Fibroblast of mammary gland (primary cell): ENCODE data around the gene MC1R.

Experiments used
- DNase-seq: peaks from one replicate; pipeline ENCODE4 v3.0.0-alpha.2; 2010; ENCODE audit warnings: low read depth
- H3K4me3 ChIP-seq: 2 replicates; pipeline ENCODE4 v1.5.1; 2011; ENCODE audit warnings: low read depth, mild to moderate bottlenecking, low read length, moderate library complexity; ENCODE audit not compliant: control insufficient read depth
- TF ChIP-seq, protein P1 (sequence below): conservative IDR thresholded peaks from 2 replicates; pipeline ENCODE4 v1.5.1; 2011; ENCODE audit warnings: low read depth, low read length, inconsistent platforms; ENCODE audit not compliant: control insufficient read depth, insufficient read depth

MC1R gene

GRCh38 chr16:89915303-89916232 lies 3.1 kb upstream of the MC1R start:
- no peak overlapping the region for H3K4me3 ChIP-seq
- TF ChIP-seq, protein P1, sequence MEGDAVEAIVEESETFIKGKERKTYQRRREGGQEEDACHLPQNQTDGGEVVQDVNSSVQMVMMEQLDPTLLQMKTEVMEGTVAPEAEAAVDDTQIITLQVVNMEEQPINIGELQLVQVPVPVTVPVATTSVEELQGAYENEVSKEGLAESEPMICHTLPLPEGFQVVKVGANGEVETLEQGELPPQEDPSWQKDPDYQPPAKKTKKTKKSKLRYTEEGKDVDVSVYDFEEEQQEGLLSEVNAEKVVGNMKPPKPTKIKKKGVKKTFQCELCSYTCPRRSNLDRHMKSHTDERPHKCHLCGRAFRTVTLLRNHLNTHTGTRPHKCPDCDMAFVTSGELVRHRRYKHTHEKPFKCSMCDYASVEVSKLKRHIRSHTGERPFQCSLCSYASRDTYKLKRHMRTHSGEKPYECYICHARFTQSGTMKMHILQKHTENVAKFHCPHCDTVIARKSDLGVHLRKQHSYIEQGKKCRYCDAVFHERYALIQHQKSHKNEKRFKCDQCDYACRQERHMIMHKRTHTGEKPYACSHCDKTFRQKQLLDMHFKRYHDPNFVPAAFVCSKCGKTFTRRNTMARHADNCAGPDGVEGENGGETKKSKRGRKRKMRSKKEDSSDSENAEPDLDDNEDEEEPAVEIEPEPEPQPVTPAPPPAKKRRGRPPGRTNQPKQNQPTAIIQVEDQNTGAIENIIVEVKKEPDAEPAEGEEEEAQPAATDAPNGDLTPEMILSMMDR = no peak
- DNase-seq = no peak

DNA sequence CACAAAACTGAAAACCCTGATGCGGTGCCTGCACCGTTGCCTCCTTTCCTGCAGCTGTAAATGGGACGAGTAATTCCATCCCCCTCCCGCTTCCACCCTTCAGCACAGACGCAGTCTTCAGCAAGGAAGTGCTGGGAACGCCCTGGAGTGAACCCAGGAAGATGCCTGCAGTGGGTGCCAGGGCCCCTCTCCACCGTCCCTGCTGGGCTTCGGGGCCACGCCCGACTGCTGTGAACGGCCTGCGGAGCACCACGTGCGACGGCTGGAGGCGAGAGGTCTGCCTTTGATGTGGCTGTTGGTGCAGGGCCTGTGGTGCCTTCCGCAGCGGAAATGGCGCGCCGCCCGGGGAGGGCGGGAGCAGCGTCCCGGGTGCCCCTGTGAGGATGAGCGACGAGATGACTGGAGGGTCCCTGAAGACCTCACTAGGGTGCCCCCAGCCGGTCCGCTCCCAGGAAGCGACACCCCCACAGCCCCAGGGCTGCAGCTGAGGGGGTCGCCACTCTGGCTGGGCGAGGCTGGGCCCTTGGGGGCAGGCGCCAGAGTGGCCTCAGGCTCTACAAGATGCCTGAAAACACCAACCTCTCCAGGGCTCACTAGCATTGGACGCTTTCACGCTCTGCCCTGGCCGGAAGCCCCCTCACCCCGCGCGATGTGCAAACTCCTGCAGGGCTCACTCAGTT lies 749 bp upstream of the MC1R start:
- TF ChIP-seq, protein P1 = no peak
- peak overlapping the region; percentile 27 for H3K4me3 ChIP-seq
- DNase-seq = peak; percentile 96

GRCh38 chr16:89919535-89920406 lies 1.1 kb downstream of the MC1R start:
- H3K4me3 ChIP-seq = no peak overlapping the region
- no peak for DNase-seq
- TF ChIP-seq, protein P1 = no peak

DNA sequence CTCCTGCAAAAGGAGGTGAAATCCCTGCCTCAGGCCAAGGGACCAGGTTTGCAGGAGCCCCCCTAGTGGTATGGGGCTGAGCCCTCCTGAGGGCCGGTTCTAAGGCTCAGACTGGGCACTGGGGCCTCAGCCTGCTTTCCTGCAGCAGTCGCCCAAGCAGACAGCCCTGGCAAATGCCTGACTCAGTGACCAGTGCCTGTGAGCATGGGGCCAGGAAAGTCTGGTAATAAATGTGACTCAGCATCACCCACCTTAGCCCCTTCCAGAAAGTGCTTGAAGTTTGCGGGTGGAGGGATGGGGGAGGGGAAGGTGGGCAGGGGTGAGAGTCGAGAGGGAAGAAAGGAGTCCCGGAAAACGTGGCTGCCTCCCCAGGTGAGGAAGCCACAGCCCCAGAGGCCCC lies 2.1 kb downstream of the MC1R start:
- H3K4me3 ChIP-seq = no peak overlapping the region
- DNase-seq = peak; percentile 62
- TF ChIP-seq, protein P1 = no peak

GRCh38 chr16:89921131-89921701 lies 2.6 kb downstream of the MC1R start:
- TF ChIP-seq, protein P1 = no peak
- H3K4me3 ChIP-seq = peak overlapping the region; percentile 3
- DNase-seq = no peak
